ENCODE data around the gene PCDHGA1.
A peak's percentile ranks its signal among the peaks of the same experiment; 100 is the strongest.
"Not testable (repeated sequence)": the region's sequence is repeated elsewhere in the genome, so short reads cannot be mapped to it uniquely, and the experiment has no call there.

Gene PCDHGA1

DNA sequence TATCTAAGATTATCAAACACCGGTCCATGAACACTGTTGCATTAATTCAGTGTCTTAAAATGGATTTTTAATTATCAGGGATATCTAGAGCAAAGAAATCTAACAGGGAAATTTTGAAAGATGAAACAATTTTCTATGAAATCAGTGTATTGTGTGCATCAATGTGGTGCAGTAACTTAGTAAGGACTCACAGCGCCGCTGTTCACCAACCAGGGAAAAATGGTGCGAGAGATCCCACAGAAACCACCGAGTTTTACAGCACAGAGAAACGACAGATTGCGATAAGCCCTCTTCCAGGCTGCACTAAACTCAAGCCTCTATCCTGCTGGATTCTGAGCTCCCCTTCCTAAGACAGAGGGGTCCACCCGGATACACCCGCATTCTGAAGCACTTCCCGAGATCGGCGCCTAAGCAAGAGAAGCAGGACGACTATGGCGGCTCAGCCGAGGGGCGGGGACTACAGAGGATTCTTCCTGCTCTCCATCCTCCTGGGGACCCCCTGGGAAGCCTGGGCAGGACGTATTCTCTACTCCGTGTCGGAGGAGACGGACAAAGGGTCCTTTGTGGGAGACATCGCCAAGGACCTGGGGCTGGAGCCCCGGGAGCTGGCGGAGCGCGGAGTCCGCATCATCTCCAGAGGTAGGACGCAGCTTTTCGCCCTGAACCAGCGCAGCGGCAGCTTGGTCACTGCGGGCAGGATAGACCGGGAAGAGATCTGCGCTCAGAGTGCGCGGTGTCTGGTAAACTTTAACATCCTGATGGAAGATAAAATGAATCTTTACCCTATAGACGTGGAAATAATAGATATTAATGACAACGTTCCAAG lies 52.4 kb downstream of the PCDHGA1 start, which contains the start of gene PCDHGA7:
Gene PCDHGA7 (plus strand): TSS at position 274 of the 826 bp plus-strand sequence. CDS start 158 bp downstream, at position 432.
- H3K4me1 ChIP-seq (ENCODE audit: control extremely low read depth in 1 of 4, control insufficient read depth in 4 of 4, insufficient read depth in 4 of 4, low read length in 3 of 4) = no peaks in the 10 kb centered on the region
- peaks cover 6 to 57% (median 28%) of the 10 kb centered on the region in 5 experiments for H3K27me3 ChIP-seq (replicated peaks in 2 of 5; ENCODE audit: control insufficient read depth in 4 of 5, insufficient read depth in 5 of 5, low read length in 4 of 5)
- no peaks in the 10 kb centered on the region for H3K36me3 ChIP-seq (ENCODE audit: control insufficient read depth in 4 of 4, insufficient read depth in 4 of 4, low read length in 3 of 4)
- WGBS (ENCODE audit: insufficient coverage) = 6% methylated on average over 31 of the region's 37 CpGs
- CTCF ChIA-PET = interaction anchor here (0.7 to 1.5 kb wide), 4 partner anchors 14 to 181 kb away, joined by 3 to 5 read pairs (median 4); partner anchors contain the start of gene TAF7
- H3K9me3 ChIP-seq (ENCODE audit: control extremely low read depth in 1 of 5, control insufficient read depth in 4 of 5, insufficient read depth in 2 of 5, low read depth in 1 of 5, low read length in 4 of 5) = peaks cover 3 to 62% (median 39%) of the 10 kb centered on the region in 5 experiments
- peak within 1 kb of the TSS in 6 of 7 experiments; percentile 16 to 63 (median 51) for H3K4me3 ChIP-seq (ENCODE audit: control insufficient read depth in 1 of 7, extremely low read depth in 1 of 7, insufficient read depth in 4 of 7, low read depth in 2 of 7, low read length in 6 of 7)
- no peak within 1 kb of the TSS for H3K27ac ChIP-seq (ENCODE audit: insufficient read depth in 1 of 2, low read depth in 1 of 2, low read length in 2 of 2, poor library complexity in 1 of 2, severe bottlenecking in 2 of 2)
- POLR2A ChIA-PET = no interaction called here
- peak in 2 of 3 donors; percentile 54 to 58 for DNase-seq

DNA sequence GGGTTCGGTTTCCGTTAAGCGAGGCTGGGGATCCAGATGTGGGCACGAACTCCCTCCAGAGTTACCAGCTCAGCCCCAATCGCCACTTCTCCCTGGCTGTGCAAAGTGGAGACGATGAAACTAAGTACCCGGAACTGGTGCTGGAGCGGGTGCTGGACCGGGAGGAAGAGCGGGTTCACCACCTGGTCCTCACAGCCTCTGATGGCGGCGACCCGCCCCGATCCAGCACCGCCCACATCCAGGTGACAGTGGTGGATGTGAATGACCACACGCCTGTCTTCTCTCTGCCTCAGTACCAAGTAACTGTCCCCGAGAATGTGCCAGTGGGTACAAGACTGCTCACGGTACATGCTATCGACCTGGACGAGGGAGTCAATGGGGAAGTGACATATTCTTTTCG lies 53.0 kb downstream of the PCDHGA1 start:
- peaks cover 7 to 58% (median 29%) of the 10 kb centered on the region in 5 experiments for H3K27me3 ChIP-seq (replicated peaks in 2 of 5; ENCODE audit: control insufficient read depth in 4 of 5, insufficient read depth in 5 of 5, low read length in 4 of 5)

DNA sequence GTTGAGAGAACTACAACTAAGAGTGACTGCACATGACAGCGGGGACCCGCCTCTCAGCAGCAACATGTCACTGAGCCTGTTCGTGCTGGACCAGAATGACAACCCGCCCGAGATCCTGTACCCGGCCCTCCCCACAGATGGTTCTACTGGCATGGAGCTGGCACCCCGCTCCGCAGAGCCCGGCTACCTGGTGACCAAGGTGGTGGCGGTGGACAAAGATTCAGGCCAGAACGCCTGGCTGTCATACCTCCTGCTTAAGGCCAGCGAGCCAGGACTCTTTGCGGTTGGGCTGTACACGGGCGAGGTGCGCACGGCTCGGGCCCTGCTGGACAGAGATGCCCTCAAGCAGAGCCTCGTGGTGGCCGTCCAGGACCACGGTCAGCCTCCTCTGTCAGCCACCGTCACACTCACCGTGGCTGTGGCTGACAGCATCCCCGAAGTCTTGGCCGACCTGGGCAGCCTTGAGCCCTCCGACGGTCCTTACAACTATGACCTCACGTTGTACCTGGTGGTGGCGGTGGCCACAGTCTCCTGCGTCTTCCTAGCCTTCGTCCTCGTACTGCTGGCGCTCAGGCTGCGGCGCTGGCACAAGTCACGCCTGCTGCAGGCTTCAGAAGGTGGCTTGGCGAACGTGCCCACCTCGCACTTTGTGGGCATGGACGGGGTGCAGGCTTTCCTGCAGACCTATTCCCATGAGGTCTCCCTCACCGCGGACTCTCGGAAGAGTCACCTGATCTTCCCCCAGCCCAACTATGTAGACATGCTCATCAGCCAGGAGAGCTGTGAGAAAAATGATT lies 54.4 kb downstream of the PCDHGA1 start:
- Histone ChIP-seq H3K36me3 (ENCODE audit: control insufficient read depth in 4 of 4, insufficient read depth in 4 of 4, low read length in 3 of 4) (peaks cover 0 to 4% (median 0%) of the 10 kb centered on the region in 4 experiments), H3K27me3 (replicated peaks in 2 of 5; ENCODE audit: control insufficient read depth in 4 of 5, insufficient read depth in 5 of 5, low read length in 4 of 5) (peaks cover 14 to 72% (median 34%) of the 10 kb centered on the region in 5 experiments), H3K9me3 (ENCODE audit: control extremely low read depth in 1 of 5, control insufficient read depth in 4 of 5, insufficient read depth in 2 of 5, low read depth in 1 of 5, low read length in 4 of 5) (peaks cover 2 to 69% (median 53%) of the 10 kb centered on the region in 5 experiments), H3K4me3 (ENCODE audit: control insufficient read depth in 1 of 7, extremely low read depth in 1 of 7, insufficient read depth in 4 of 7, low read depth in 2 of 7, low read length in 6 of 7) (no peak overlapping the region), H3K27ac (ENCODE audit: insufficient read depth in 1 of 2, low read depth in 1 of 2, low read length in 2 of 2, poor library complexity in 1 of 2, severe bottlenecking in 2 of 2) (no peak overlapping the region), H3K4me1 (ENCODE audit: control extremely low read depth in 1 of 4, control insufficient read depth in 4 of 4, insufficient read depth in 4 of 4, low read length in 3 of 4) (no peaks in the 10 kb centered on the region)
- ChIA-PET CTCF (no interaction called here), POLR2A (no interaction called here)
- DNase-seq = no peak
- WGBS (ENCODE audit: insufficient coverage) = 44% methylated on average over 42 of the region's 43 CpGs

More for the DNA sequence above, 53.0 kb downstream of the PCDHGA1 start:
- WGBS (ENCODE audit: insufficient coverage) = 29% methylated on average over 13 of the region's 21 CpGs
- no peaks in the 10 kb centered on the region for H3K36me3 ChIP-seq (ENCODE audit: control insufficient read depth in 4 of 4, insufficient read depth in 4 of 4, low read length in 3 of 4)
- POLR2A ChIA-PET = no interaction called here
- CTCF ChIA-PET = interaction anchor here (0.7 to 1.5 kb wide), 3 partner anchors 13 to 180 kb away, joined by 3 to 5 read pairs (median 4); no protein-coding TSS in a partner anchor
- H3K9me3 ChIP-seq (ENCODE audit: control extremely low read depth in 1 of 5, control insufficient read depth in 4 of 5, insufficient read depth in 2 of 5, low read depth in 1 of 5, low read length in 4 of 5) = peaks cover 3 to 60% (median 42%) of the 10 kb centered on the region in 5 experiments
- DNase-seq = no peak
- no peak overlapping the region for H3K27ac ChIP-seq (ENCODE audit: insufficient read depth in 1 of 2, low read depth in 1 of 2, low read length in 2 of 2, poor library complexity in 1 of 2, severe bottlenecking in 2 of 2)
- H3K4me3 ChIP-seq (ENCODE audit: control insufficient read depth in 1 of 7, extremely low read depth in 1 of 7, insufficient read depth in 4 of 7, low read depth in 2 of 7, low read length in 6 of 7) = peak overlapping the region in 2 of 7 experiments; percentile 62 to 63
- H3K4me1 ChIP-seq (ENCODE audit: control extremely low read depth in 1 of 4, control insufficient read depth in 4 of 4, insufficient read depth in 4 of 4, low read length in 3 of 4) = no peaks in the 10 kb centered on the region

DNA sequence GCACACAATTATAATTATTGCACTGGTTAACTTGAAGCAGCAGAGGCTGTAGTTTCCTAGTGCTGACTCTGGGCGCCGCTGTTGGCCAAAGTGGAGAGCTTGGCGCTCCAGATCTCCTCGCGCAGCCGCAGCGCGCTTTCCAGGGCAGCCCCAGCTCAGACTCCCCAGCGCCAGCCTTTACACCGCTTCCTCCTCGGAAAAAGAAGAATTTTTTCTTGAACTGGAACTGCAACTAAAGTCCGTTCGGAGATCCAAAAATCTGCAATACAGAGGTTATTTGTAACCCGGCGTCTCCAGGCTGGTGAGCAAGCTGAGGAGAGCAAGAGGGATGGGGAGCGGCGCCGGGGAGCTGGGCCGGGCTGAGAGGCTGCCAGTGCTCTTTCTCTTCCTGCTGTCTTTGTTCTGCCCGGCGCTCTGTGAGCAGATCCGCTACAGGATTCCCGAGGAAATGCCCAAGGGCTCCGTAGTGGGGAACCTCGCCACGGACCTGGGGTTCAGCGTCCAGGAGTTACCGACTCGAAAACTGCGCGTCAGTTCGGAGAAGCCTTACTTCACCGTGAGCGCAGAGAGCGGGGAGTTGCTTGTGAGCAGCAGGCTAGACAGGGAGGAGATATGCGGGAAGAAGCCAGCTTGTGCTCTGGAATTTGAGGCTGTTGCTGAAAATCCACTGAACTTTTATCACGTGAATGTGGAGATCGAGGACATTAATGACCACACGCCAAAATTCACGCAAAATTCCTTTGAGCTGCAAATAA lies 57.4 kb downstream of the PCDHGA1 start, which contains the start of gene PCDHGB4:
Gene PCDHGB4 (plus strand): TSS at position 142 of the 755 bp plus-strand sequence. CDS start 187 bp downstream, at position 329.
- Histone ChIP-seq H3K9me3 (ENCODE audit: control extremely low read depth in 1 of 5, control insufficient read depth in 4 of 5, insufficient read depth in 2 of 5, low read depth in 1 of 5, low read length in 4 of 5) (peaks cover 0 to 78% (median 53%) of the 10 kb centered on the region in 5 experiments), H3K27me3 (replicated peaks in 2 of 5; ENCODE audit: control insufficient read depth in 4 of 5, insufficient read depth in 5 of 5, low read length in 4 of 5) (peaks cover 13 to 80% (median 36%) of the 10 kb centered on the region in 5 experiments), H3K4me3 (ENCODE audit: control insufficient read depth in 1 of 7, extremely low read depth in 1 of 7, insufficient read depth in 4 of 7, low read depth in 2 of 7, low read length in 6 of 7) (peak within 1 kb of the TSS in 3 of 7 experiments; percentile 24 to 57 (median 36))
- H3K4me1 ChIP-seq (ENCODE audit: control extremely low read depth in 1 of 4, control insufficient read depth in 4 of 4, insufficient read depth in 4 of 4, low read length in 3 of 4); H3K27ac ChIP-seq (ENCODE audit: insufficient read depth in 1 of 2, low read depth in 1 of 2, low read length in 2 of 2, poor library complexity in 1 of 2, severe bottlenecking in 2 of 2); H3K36me3 ChIP-seq (ENCODE audit: control insufficient read depth in 4 of 4, insufficient read depth in 4 of 4, low read length in 3 of 4); POLR2A ChIA-PET: not testable (repeated sequence)
- DNase-seq = peak; percentile 32 to 70 (median 67)
- WGBS (ENCODE audit: insufficient coverage) = 14% methylated on average over 11 of the region's 40 CpGs
- CTCF ChIA-PET = interaction anchor here (1.0 to 1.8 kb wide), 7 partner anchors 9 to 176 kb away, joined by 3 to 5 read pairs (median 4); partner anchors contain the start of gene PCDHGA12

DNA sequence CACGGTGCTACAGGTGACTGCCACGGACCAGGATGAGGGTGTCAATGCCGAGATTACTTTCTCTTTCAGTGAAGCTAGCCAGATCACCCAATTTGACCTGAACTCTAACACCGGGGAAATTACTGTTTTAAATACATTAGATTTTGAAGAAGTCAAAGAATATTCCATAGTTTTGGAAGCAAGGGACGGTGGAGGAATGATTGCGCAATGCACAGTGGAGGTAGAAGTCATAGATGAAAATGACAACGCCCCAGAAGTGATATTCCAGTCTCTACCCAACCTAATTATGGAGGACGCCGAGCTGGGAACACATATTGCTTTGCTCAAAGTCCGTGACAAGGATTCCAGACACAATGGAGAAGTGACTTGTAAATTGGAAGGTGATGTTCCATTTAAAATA lies 58.3 kb downstream of the PCDHGA1 start:
- peaks cover 0 to 8% (median 0%) of the 10 kb centered on the region in 4 experiments for H3K36me3 ChIP-seq (ENCODE audit: control insufficient read depth in 4 of 4, insufficient read depth in 4 of 4, low read length in 3 of 4)
- H3K4me1 ChIP-seq (ENCODE audit: control extremely low read depth in 1 of 4, control insufficient read depth in 4 of 4, insufficient read depth in 4 of 4, low read length in 3 of 4) = no peaks in the 10 kb centered on the region
- CTCF ChIA-PET = interaction anchor here (1.2 to 1.7 kb wide), 3 partner anchors 8 to 42 kb away, joined by 3 to 4 read pairs (median 4); partner anchors contain the start of gene PCDHGA12
- no peak overlapping the region for H3K4me3 ChIP-seq (ENCODE audit: control insufficient read depth in 1 of 7, extremely low read depth in 1 of 7, insufficient read depth in 4 of 7, low read depth in 2 of 7, low read length in 6 of 7)
- H3K27ac ChIP-seq (ENCODE audit: insufficient read depth in 1 of 2, low read depth in 1 of 2, low read length in 2 of 2, poor library complexity in 1 of 2, severe bottlenecking in 2 of 2) = no peak overlapping the region
- DNase-seq = no peak
- 31% methylated on average over 5 of the region's 10 CpGs for WGBS (ENCODE audit: insufficient coverage)
- POLR2A ChIA-PET = no interaction called here
- H3K9me3 ChIP-seq (ENCODE audit: control extremely low read depth in 1 of 5, control insufficient read depth in 4 of 5, insufficient read depth in 2 of 5, low read depth in 1 of 5, low read length in 4 of 5) = peaks cover 0 to 78% (median 54%) of the 10 kb centered on the region in 5 experiments
- H3K27me3 ChIP-seq (replicated peaks in 2 of 5; ENCODE audit: control insufficient read depth in 4 of 5, insufficient read depth in 5 of 5, low read length in 4 of 5) = peaks cover 11 to 80% (median 38%) of the 10 kb centered on the region in 5 experiments

All from common myeloid progenitor, CD34-positive (primary cell).